ENCODE results near the gene SLC22A8.
"Not testable (repeated sequence)": the region's sequence is repeated elsewhere in the genome, so short reads cannot be mapped to it uniquely, and the experiment has no call there.

The SLC22A8 gene, protein sequence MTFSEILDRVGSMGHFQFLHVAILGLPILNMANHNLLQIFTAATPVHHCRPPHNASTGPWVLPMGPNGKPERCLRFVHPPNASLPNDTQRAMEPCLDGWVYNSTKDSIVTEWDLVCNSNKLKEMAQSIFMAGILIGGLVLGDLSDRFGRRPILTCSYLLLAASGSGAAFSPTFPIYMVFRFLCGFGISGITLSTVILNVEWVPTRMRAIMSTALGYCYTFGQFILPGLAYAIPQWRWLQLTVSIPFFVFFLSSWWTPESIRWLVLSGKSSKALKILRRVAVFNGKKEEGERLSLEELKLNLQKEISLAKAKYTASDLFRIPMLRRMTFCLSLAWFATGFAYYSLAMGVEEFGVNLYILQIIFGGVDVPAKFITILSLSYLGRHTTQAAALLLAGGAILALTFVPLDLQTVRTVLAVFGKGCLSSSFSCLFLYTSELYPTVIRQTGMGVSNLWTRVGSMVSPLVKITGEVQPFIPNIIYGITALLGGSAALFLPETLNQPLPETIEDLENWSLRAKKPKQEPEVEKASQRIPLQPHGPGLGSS

DNA sequence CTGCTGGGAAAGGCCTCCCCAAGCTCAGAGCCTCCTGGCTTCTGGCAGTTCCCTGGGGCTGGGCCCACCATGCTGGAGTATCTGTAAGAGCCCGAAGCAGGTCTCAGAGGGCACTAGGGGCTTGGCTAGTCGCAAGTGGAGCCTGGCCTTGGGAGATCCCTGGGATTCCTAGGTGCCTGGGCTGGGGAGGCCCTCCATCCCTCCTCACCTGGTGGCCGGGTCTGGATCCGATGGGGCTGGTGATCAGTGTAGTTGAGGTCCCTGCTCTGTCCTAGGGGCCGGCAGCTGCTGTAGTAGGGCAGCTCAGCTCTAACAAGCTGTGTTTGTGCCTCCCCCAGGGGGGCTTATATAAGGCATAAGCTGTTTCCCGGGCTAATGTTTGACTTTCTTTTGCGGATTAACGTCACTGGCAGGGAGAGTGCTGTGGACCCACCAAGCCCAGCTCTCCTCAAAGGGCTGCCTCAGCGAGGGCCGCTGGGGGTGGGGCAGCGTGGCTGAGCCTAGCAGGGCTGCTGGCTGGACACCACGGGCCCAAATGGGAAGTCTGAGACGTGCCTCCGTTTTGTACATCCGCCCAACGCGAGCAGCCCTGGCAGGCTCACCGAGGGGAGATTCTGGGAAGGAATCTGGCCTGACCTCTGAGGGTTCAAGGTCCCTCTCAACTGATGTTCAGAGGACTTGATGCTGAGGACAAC is at the start of gene SLC22A8:
TSS of gene SLC22A8 (minus strand) at position 321 of the 695 bp plus-strand sequence. CDS start 883 bp downstream, outside the sequence.
- TF ChIP-seq, protein P1, sequence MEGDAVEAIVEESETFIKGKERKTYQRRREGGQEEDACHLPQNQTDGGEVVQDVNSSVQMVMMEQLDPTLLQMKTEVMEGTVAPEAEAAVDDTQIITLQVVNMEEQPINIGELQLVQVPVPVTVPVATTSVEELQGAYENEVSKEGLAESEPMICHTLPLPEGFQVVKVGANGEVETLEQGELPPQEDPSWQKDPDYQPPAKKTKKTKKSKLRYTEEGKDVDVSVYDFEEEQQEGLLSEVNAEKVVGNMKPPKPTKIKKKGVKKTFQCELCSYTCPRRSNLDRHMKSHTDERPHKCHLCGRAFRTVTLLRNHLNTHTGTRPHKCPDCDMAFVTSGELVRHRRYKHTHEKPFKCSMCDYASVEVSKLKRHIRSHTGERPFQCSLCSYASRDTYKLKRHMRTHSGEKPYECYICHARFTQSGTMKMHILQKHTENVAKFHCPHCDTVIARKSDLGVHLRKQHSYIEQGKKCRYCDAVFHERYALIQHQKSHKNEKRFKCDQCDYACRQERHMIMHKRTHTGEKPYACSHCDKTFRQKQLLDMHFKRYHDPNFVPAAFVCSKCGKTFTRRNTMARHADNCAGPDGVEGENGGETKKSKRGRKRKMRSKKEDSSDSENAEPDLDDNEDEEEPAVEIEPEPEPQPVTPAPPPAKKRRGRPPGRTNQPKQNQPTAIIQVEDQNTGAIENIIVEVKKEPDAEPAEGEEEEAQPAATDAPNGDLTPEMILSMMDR (conservative IDR thresholded peaks at IDR 0.05; ENCODE audit: low read depth, low read length) = no peak
- no peak within 1 kb of the TSS for H3K4me3 ChIP-seq (ENCODE audit: low read depth, low read length)
- no peak for DNase-seq (ENCODE audit: low read depth)

DNA sequence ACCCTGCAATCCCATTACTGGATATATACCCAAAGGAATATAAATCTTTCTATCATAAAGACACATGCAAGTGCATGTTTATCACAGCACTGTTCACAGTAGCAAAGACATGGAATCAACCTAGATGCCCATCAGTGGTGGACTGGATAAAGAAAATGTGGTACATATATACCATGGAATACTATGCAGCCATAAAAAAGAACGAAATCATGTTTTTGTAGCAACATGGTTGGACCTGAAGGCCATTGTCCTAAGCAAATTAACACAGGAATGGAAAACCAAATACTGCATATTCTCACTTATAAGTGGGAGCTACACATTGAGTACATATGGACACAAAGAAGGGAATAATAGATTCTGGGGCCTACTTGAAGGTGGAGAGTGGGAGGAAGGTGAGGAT is 30.6 kb upstream of the SLC22A8 start:
- H3K4me3 ChIP-seq (ENCODE audit: low read depth, low read length); DNase-seq (ENCODE audit: low read depth): not testable (repeated sequence)

DNA sequence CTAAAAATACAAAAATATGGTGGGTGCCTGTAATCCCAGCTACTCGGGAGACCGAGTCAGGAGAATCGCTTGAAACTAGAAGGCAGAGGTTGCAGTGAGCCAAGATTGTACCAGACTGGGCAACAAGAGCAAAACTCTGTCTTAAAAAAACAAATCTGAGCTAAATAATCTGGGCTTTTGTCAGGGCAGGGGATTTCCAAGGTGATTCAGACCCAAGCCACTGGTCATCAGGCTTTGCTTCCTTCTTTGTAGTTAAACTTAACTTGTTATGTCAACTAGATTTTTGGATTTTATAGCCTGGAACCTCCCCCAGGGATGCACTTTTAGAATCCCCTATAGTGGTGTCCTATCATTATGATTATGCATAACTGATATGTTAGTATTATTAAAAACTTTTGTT is 27.0 kb upstream of the SLC22A8 start:
- DNase-seq (ENCODE audit: low read depth) = no peak
- H3K4me3 ChIP-seq (ENCODE audit: low read depth, low read length) = no peak overlapping the region
- TF ChIP-seq, protein P1 (conservative IDR thresholded peaks at IDR 0.05; ENCODE audit: low read depth, low read length) = no peak

DNA sequence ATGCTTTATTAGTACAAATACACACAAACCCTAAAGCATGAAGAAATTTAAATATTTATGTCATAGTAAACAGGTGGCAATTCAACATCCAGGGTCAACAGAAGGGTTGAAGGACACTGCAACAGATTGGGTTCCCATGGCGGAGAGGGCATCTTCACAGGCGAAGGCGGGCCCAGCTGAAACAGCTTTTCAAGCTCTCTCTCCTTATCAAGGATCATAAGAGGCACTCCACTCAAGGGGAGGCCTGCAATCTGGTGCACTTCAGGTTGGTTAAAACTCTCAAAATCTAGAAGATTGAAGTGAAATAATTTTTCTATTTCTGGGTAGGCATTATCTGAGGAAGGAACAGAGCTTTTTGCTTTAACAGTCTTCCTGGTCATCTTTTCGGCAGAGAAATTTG is 16.8 kb upstream of the SLC22A8 start:
- DNase-seq (ENCODE audit: low read depth) = no peak
- H3K4me3 ChIP-seq (ENCODE audit: low read depth, low read length) = no peak overlapping the region
- TF ChIP-seq, protein P1 (conservative IDR thresholded peaks at IDR 0.05; ENCODE audit: low read depth, low read length) = no peak

DNA sequence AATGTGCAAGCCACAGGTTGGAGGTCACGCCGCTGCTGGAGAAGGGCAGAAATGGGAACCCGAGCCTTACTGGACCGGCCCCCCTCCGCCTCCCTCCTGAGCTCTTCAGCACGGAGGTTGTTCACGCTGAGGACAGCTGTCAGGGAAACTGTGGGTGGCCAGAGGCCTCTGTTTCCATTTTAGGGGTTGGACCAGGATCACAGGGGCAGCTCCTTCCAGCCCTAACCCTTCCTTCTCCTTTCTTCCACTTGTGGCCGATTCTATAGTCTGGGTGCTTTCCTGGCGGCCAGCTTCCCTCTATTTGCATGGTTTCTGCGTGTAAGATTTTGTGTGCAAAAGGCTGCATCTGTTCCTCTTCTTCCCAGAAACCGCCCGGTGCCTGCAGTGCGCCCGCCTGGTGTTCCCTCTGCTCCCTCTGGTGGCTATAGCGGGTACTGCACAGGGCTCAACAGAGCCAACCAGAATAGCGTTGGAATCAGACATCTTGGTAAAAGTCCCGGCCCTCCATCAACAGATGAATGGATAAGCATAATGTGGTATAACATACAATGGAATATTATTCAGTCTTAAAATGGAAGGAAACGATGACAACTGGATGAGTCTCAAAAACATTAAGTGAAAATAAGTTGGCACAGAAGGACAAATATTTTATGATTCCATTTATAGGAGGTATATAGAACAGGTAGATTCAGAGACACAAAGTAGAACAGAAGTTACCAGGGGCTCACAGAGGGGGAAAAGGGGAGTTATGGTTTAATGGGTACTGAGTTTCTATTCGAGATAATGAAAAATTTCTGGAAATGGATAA is 8.4 kb upstream of the SLC22A8 start:
- peak; percentile 83 for DNase-seq (ENCODE audit: low read depth)
- H3K4me3 ChIP-seq (ENCODE audit: low read depth, low read length) = no peak overlapping the region
- TF ChIP-seq, protein P1 (conservative IDR thresholded peaks at IDR 0.05; ENCODE audit: low read depth, low read length) = peak; percentile 100

DNA sequence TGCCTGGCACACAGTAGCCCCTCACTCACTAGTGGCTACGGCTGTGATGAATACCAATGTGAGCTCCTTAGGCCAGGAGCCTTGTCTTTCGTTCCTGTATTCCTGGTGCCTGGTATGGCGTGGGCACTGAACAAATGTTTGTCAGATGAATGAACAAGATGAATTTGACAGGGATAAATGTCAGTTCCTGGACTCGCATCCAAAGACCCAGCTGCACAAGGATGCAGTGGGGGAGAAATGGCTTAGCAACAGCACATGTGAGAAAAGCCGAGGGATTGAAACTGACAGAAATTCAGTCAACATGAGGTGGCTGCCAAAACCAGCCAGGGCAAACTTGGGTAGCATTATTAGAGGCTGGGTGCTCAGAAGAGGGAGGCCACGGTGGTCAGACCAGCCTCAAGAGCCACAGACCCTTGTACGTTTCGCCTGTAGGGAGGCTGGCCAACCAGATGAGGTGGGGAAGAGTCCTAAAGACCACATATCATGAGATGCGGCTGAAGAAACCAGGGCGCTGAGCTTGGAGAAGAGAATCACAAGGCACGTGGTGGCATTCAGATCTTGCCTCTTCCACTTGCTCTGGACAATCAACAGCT is 7.7 kb upstream of the SLC22A8 start:
- TF ChIP-seq, protein P1 (conservative IDR thresholded peaks at IDR 0.05; ENCODE audit: low read depth, low read length) = no peak
- no peak overlapping the region for H3K4me3 ChIP-seq (ENCODE audit: low read depth, low read length)
- DNase-seq (ENCODE audit: low read depth) = no peak
